A673 (cell line): ENCODE data around the gene MMP24OS.

Experiments used
- EZH2 ChIP-seq: fragments of 200-600 bp; sonication (generic); IDR thresholded peaks from 2 replicates; pipeline ENCODE4 v1.6.1; 2017; ENCODE audit warnings: borderline replicate concordance, low read depth, mild to moderate bottlenecking, mixed read lengths, antibody characterized with exemption, low read length; ENCODE audit not compliant: poor library complexity, severe bottlenecking
- TF ChIP-seq, protein P1 (sequence below): fragments of 300-800, 200-600 bp; sonication (generic); conservative IDR thresholded peaks from 2 replicates; pipeline ENCODE4 v1.5.1; 2017; ENCODE audit warnings: low read depth, mild to moderate bottlenecking, antibody characterized with exemption, low read length, moderate library complexity, mixed read lengths

DNA sequence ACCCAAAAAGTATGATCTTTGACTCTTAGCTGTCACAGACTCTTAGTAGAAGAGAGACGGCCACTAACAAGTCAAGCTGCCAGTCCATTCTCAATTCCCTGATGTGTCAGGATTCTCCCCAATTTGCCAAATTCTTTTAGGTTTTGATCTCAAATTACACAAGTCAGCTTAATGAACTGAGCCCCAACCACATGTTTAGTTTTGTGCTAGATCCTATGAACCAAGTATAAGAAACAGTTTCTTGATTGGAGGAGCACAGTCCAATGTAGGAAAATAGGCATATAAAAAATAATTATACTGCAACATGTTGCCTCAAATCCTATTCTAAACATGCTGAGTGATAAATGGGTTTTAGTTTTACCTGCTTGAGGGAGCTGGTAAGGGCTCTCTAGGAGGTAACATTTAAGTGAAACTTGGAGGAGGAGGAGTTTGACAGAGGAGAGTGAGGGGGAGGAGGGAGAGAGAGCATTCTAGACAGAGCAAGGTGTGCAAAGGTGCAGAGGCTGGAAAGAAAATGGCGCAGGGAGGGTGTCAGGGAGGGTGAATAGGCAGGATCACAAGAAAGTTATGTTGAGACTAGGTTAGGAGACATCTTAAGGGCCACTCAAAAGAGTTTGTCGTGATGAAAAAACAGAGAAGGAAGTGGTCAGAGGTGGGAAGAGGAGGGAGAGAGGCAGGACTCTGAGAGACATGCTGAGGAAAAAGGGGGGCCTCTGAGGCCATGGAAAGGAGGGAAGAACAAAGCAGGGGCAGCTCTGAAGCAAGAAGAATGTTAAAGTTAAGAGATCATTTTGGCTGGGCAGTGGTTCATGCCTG lies 37.1 kb upstream of the MMP24OS start:
- TF ChIP-seq, protein P1, sequence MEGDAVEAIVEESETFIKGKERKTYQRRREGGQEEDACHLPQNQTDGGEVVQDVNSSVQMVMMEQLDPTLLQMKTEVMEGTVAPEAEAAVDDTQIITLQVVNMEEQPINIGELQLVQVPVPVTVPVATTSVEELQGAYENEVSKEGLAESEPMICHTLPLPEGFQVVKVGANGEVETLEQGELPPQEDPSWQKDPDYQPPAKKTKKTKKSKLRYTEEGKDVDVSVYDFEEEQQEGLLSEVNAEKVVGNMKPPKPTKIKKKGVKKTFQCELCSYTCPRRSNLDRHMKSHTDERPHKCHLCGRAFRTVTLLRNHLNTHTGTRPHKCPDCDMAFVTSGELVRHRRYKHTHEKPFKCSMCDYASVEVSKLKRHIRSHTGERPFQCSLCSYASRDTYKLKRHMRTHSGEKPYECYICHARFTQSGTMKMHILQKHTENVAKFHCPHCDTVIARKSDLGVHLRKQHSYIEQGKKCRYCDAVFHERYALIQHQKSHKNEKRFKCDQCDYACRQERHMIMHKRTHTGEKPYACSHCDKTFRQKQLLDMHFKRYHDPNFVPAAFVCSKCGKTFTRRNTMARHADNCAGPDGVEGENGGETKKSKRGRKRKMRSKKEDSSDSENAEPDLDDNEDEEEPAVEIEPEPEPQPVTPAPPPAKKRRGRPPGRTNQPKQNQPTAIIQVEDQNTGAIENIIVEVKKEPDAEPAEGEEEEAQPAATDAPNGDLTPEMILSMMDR: no peak
- no peak for TF ChIP-seq EZH2
